GM19372 (cell line): ENCODE results near the gene SSB.
A peak's percentile ranks its signal among the peaks of the same experiment; 100 is the strongest.
"Not testable (repeated sequence)": the region's sequence is repeated elsewhere in the genome, so short reads cannot be mapped to it uniquely, and the experiment has no call there.

Experiments used
- ATAC-seq: cut with Tn5 transposase; IDR thresholded peaks from one replicate; pipeline ENCODE4 v1.9.1; 2021; ENCODE audit warnings: mild to moderate bottlenecking, low read depth, moderate library complexity; ENCODE audit not compliant: unreplicated experiment

SSB gene

GRCh38 chr2:169798718-169799592 lies at the start of gene SSB:
Gene SSB (plus strand): TSS chr2:169798871. CDS start chr2:169800961, 2,090 bp downstream.
- ATAC-seq = peak; percentile 95

GRCh38 chr2:169752752-169753151 lies 45.9 kb upstream of the SSB start:
- ATAC-seq = no peak

- no peak for ATAC-seq
Measured at GRCh38 chr2:169755083-169755870, 43.4 kb upstream of the SSB start.

GRCh38 chr2:169756342-169756741 lies 42.3 kb upstream of the SSB start:
- no peak for ATAC-seq

GRCh38 chr2:169757356-169757755 lies 41.3 kb upstream of the SSB start:
- no peak for ATAC-seq

- ATAC-seq = no peak
Measured at GRCh38 chr2:169757778-169758177, 40.9 kb upstream of the SSB start.

- no peak for ATAC-seq
Measured at GRCh38 chr2:169759987-169760386, 38.7 kb upstream of the SSB start.

- not testable (repeated sequence) for ATAC-seq
Measured at GRCh38 chr2:169760798-169761197, 37.9 kb upstream of the SSB start.

- ATAC-seq = no peak
Measured at GRCh38 chr2:169761251-169761969, 37.3 kb upstream of the SSB start.

GRCh38 chr2:169761970-169762292 lies 36.7 kb upstream of the SSB start:
- ATAC-seq = no peak

- ATAC-seq = no peak
Measured at GRCh38 chr2:169765523-169765922, 33.1 kb upstream of the SSB start.

GRCh38 chr2:169767243-169767888 lies 31.3 kb upstream of the SSB start:
- ATAC-seq = no peak

GRCh38 chr2:169768262-169768995 lies 30.2 kb upstream of the SSB start:
- ATAC-seq = no peak

GRCh38 chr2:169771021-169771420 lies 27.6 kb upstream of the SSB start:
- ATAC-seq = no peak

GRCh38 chr2:169771612-169772011 lies 27.1 kb upstream of the SSB start:
- ATAC-seq = no peak

- no peak for ATAC-seq
Measured at GRCh38 chr2:169772651-169773050, 26.0 kb upstream of the SSB start.

- ATAC-seq = no peak
Measured at GRCh38 chr2:169775354-169775753, 23.3 kb upstream of the SSB start.

GRCh38 chr2:169775765-169776164 lies 22.9 kb upstream of the SSB start:
- no peak for ATAC-seq

GRCh38 chr2:169776252-169776761 lies 22.4 kb upstream of the SSB start:
- ATAC-seq = no peak

GRCh38 chr2:169778446-169778845 lies 20.2 kb upstream of the SSB start:
- ATAC-seq = no peak
